ENCODE data around the gene PDE4C.

- TF ChIP-seq EP300 (IDR thresholded peaks at IDR 0.05): no peak
- no peak for TF ChIP-seq POLR2A (IDR thresholded peaks at IDR 0.05)
- TF ChIP-seq CTCF (IDR thresholded peaks at IDR 0.05): no peak
Observed at GRCh38 chr19:18270326-18270725, 44.1 kb upstream of the PDE4C start.

Measured in tibial nerve (tissue), 4 donors.